ENCODE measurements around the gene KCNJ2. TPM values are rescaled to one million over a fixed set of nuclear protein-coding genes. Genes with fewer than 3 reads are reported as not detected.

Gene KCNJ2
- total RNA-seq, 1 experiment from 2014 or later = not detected

GRCh38 chr17:70206361-70207010 lies 37.2 kb downstream of the KCNJ2 start (continued):
- no peak for TF ChIP-seq JUND (IDR thresholded peaks at IDR 0.05)

GRCh38 chr17:70207184-70207583 lies 37.9 kb downstream of the KCNJ2 start:
- ATAC-seq (no peak), DNase-seq (ENCODE audit: low read depth, low spot score) (no peak)
- CTCF ChIA-PET = no interaction called here
- BruUV-seq (replicated peaks) = no TSS peak
- RAD21 ChIA-PET (ENCODE audit: low non-redundant PET in 1 of 2, low total read pairs in 2 of 2, uncharacterized antibody in 2 of 2, unreplicated experiment in 2 of 2) = no interaction called here
- Histone ChIP-seq H3K27ac (ENCODE audit: low read depth, low read length) (no peak overlapping the region), H3K36me3 (ENCODE audit: control insufficient read depth in 1 of 2, insufficient read depth in 2 of 2, low read length in 2 of 2) (no peaks in the 10 kb centered on the region), H4K20me1 (ENCODE audit: insufficient read depth) (no peaks in the 10 kb centered on the region), H3K9ac (ENCODE audit: low read length) (no peak overlapping the region), H3K79me2 (ENCODE audit: insufficient read depth, low read length) (no peaks in the 10 kb centered on the region), H3K9me3 (ENCODE audit: control insufficient read depth in 1 of 2, insufficient read depth in 1 of 2, low read depth in 1 of 2, low read length in 2 of 2) (peaks cover 0 to 11% of the 10 kb centered on the region in 2 experiments; a peak in 1 of 4 replicates), H3K4me2 (ENCODE audit: low read length) (no peak overlapping the region), H3K27me3 (ENCODE audit: insufficient read depth, low read length) (no peaks in the 10 kb centered on the region), H2AFZ (ENCODE audit: low read depth, low read length, poor library complexity, severe bottlenecking) (no peak overlapping the region), H3K4me1 (ENCODE audit: control insufficient read depth in 1 of 2, insufficient read depth in 2 of 2, low read length in 2 of 2) (no peaks in the 10 kb centered on the region), H3K9me2 (ENCODE audit: insufficient read depth) (no peaks in the 10 kb centered on the region), H3K4me3 (replicated peaks in 1 of 2; ENCODE audit: low read depth in 1 of 2, low read length in 2 of 2) (no peak overlapping the region)
- TF ChIP-seq ATF3 (IDR thresholded peaks at IDR 0.05) = no peak
- TF ChIP-seq RAD21 (IDR thresholded peaks at IDR 0.05; ENCODE audit: low read depth) = no peak
- TF ChIP-seq ZFX (IDR thresholded peaks at IDR 0.05) = no peak
- TF ChIP-seq SP1 (IDR thresholded peaks at IDR 0.05; ENCODE audit: low read depth) = no peak
- TF ChIP-seq FOSL1 (IDR thresholded peaks at IDR 0.05; ENCODE audit: low read depth) = no peak
- no peak for TF ChIP-seq REST (IDR thresholded peaks at IDR 0.05; ENCODE audit: low read depth)
- TF ChIP-seq MAX (IDR thresholded peaks at IDR 0.05) = no peak
- TF ChIP-seq SIN3A (IDR thresholded peaks at IDR 0.05; ENCODE audit: low read depth) = no peak
- no peak for TF ChIP-seq POLR2AphosphoS5 (IDR thresholded peaks at IDR 0.05; ENCODE audit: low read depth, low read length)
- TF ChIP-seq POLR2A (IDR thresholded peaks at IDR 0.05; ENCODE audit: borderline replicate concordance, extremely low read depth, insufficient read depth, insufficient read length) = no peak
- POLR2A ChIA-PET = no interaction called here
- intact Hi-C loops (cut with micrococcal nuclease) = no loop called here

Data from HCT116 (cell line).